ENCODE data around the gene DDX1.

DNA sequence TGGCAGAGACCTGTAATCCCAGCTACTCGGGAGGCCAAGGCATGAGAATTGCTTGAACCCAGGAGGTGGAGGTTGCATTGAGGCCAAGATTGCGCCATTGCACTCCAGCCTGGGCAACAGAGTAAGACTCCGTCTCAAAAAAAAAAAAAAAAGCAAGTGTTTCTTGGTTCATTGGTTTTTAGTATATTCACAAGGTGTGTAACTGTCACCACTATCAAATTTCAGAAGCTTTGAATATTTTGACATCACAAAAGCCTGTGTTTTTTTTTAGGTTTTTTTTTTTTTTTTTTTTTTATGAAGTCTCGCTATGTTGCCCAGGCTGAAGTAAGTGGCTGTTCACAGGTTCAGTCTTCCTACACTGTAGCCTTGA, 16.7 kb downstream of the DDX1 start:
- TF ChIP-seq, protein P1, sequence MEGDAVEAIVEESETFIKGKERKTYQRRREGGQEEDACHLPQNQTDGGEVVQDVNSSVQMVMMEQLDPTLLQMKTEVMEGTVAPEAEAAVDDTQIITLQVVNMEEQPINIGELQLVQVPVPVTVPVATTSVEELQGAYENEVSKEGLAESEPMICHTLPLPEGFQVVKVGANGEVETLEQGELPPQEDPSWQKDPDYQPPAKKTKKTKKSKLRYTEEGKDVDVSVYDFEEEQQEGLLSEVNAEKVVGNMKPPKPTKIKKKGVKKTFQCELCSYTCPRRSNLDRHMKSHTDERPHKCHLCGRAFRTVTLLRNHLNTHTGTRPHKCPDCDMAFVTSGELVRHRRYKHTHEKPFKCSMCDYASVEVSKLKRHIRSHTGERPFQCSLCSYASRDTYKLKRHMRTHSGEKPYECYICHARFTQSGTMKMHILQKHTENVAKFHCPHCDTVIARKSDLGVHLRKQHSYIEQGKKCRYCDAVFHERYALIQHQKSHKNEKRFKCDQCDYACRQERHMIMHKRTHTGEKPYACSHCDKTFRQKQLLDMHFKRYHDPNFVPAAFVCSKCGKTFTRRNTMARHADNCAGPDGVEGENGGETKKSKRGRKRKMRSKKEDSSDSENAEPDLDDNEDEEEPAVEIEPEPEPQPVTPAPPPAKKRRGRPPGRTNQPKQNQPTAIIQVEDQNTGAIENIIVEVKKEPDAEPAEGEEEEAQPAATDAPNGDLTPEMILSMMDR (IDR thresholded peaks at IDR 0.05), result no peak
- no peak for TF ChIP-seq POLR2A (IDR thresholded peaks at IDR 0.05)

All from adrenal gland (tissue), 5 donors.